UCSD-AML1 (cell line): ENCODE measurements around the gene FZR1.

ENCODE experiments used
- DNase-seq: peaks from one replicate; lab custom pipeline; 2025; ENCODE audit not compliant: unreplicated experiment; lab: John Stamatoyannopoulos, UW

Gene FZR1

GRCh38 chr19:3505598-3506383, at the start of gene FZR1:
Gene FZR1, plus strand, starts transcription at chr19:3506311. Its CDS starts 16,679 bp downstream, at chr19:3522990.
- peak; percentile 99 for DNase-seq

- DNase-seq: no peak
Observed at GRCh38 chr19:3456925-3457527, 49.1 kb upstream of the FZR1 start.

GRCh38 chr19:3457528-3458228, 48.4 kb upstream of the FZR1 start:
- no peak for DNase-seq

DNA sequence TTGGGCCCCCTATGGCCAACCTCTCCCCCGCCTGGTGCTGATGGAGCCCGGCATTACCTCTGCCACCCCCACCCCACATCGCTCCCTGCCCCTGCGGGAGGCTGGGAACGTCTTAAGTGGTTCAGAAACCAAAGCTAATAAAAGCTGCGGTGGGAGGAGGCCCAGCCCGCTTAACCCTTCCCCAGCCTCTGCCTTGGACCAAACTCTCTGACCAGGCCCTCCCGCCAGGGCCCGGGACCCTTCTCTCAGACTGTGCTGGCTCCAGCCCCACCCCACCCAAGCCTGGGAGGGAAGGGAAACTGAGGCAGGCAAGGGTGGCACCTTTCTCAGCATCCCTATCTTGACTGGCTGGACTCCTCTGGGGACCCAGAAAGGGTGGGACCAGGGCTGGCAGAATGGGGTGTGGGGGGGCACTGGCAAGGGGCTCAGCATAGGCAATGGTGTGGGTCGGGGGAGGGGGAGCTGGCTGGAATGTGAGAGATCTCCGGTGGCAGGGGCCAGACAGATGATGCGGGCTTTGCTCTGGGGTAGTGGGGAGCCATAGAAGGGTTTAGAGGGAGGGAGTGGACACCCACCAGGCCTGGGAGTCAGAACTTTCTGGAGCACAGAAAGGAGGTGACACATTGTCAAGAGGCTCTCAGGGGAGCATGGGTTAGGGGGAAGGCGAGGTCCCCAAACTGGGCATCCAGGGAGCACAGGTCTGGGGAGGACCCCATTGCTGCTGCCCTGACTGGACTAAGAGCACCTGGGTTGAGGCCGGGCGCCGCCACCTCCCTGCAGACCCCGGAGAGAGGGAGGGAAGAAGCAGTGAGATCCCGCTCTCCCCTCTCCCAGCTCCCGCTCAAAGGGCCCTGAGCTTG, 47.7 kb upstream of the FZR1 start:
- no peak for DNase-seq

GRCh38 chr19:3459089-3459881, 46.8 kb upstream of the FZR1 start:
- DNase-seq: no peak

GRCh38 chr19:3459965-3460582, 46.0 kb upstream of the FZR1 start:
- no peak for DNase-seq

DNA sequence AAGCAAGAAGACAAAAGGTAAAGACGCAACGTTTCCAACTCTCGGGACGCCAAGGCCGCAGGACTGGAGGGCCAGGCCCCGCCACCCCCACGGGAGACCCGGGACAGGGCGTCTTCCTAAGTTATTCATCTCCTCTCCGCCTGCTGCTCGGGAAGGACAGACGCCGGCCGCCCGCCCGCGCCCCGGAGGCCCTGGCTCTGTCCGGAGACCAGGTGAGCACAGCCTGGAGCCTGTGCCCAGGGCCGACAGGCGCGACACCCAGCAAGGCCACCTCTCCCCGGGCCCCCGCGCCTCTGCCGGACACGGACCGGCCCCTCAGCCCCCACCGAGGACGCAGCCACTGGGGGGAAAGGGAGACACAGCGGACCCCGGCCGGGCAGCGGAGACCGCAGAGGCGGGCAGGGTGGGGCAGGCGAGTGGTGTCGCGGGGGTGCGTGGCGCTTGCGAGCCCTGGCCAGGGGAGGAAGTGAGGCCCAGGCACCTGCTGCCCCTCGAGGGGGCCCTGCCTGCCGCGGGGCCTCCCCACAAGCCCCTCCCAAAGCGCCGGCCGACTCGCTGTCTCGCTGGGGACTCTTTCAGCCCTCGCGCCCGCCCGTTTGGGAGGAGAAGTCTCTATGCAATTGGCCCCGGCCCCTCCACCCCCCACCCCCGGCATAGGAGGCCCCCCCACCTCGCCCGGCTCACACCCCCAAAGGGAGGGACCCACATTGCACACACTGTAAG, 43.0 kb upstream of the FZR1 start:
- no peak for DNase-seq

- no peak for DNase-seq
Observed at GRCh38 chr19:3463714-3464586, 42.2 kb upstream of the FZR1 start.

- no peak for DNase-seq
Observed at GRCh38 chr19:3464587-3465235, 41.4 kb upstream of the FZR1 start.

GRCh38 chr19:3465552-3465951, 40.6 kb upstream of the FZR1 start:
- DNase-seq: no peak

GRCh38 chr19:3466635-3467034, 39.5 kb upstream of the FZR1 start:
- DNase-seq: no peak

DNA sequence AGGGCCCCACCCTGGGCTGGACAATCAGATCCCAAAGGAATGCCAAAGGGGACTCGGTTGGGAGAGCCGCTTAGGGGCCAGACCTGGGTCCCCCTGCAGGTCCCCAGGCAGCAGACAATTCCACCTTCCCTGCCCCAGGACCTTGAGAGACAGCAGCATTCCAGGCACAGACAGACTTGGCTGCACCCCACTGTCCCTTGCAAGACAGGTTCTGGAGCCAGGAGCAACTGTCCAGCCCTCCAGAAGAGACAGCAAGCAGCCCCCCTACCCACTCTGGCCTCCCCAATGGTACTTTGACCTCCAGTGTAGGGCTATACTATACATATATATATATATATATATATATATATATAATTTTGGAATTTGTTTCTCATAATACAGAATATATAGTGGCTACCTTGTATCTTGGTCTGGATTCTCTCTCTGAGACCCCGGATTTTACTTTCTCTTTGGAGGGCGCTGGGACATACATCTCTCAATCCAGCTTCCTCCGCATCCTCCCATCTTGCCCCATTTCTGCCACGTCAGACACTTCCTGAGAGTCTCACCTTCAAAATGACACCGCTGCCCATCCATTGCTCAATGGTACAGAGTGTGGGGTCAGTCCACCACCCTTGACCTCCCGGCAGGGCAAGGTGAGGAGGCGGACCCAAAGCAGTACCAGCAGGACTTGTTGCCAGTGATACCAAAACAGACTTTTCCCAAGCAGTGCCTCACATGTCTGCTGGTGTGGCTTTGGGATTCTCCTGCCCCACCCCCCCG, 38.5 kb upstream of the FZR1 start:
- DNase-seq: no peak

- no peak for DNase-seq
Observed at GRCh38 chr19:3468211-3468610, 37.9 kb upstream of the FZR1 start.

DNA sequence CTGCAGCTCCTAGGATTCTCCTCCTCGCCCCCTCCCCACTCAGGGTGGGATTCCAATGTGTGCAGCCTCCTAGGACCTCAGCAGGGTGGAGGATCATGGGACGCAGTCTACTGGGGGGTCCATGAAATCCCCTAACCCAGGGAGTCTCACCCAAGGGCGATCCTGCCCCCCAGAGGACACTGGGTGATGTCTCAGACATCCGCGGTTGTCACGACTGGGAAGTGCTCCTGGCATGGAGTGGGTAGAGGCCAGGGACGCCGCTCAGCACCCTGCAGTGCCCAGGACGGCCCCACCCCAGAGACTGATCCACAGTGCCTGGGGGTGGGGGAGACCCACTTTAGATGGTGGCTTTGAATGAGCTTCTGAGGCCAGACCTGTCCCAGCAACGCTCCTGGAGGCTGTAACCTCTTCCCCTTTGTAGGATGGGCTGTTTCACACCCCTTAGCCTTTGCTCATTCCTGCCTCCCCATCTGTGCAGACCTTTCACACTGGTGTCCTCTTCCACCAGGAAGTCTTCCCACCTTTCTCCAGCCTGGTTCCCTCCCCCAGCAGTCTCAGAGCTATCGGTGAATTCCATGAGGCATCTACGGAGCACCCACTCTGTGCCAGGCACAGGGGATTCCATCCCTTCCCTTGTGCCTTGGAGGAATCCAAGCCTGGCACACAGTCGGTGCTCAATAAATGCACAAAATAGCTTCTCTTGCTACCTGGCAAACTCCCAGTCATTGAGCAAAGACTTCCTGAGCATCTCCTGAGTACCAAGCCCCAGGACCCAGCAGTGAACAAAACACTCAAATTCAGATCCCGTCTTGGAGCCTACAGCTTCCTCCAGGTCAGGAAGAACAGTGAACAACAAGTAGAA, 36.2 kb upstream of the FZR1 start:
- DNase-seq: no peak

- no peak for DNase-seq
Observed at GRCh38 chr19:3470500-3471128, 35.5 kb upstream of the FZR1 start.
